MCF 10A (cell line): Measurements from ENCODE around the gene PRKG1. TPM values are rescaled to one million over a fixed set of nuclear protein-coding genes. Genes with fewer than 3 reads are reported as not detected.

Experiments used
- BruUV-seq: library from RNA; stranded (reverse); fragments of 400-500 nt; replicated peaks from 2 replicates; lab custom pipeline; 2021; lab: Mats Ljungman, UMichigan
- CTCF ChIA-PET: fragments of 300-600 bp; sonication (Branson Sonifier 250); formaldehyde crosslinking; extraction: SDS; loops from one replicate; lab custom pipeline; 2021; ENCODE audit warnings: antibody characterized with exemption, inconsistent platforms; lab: Yijun Ruan, JAX
- POLR2A ChIA-PET: fragments of 300-600, 350-650 bp; sonication (Branson Sonifier 250); formaldehyde crosslinking; extraction: SDS; loops from one replicate; lab custom pipeline; 2020; ENCODE audit warnings: antibody characterized with exemption, inconsistent platforms; lab: Yijun Ruan, JAX
- DNase-seq: peaks from one replicate; pipeline ENCODE4 v3.0.0-alpha.2; 2018; ENCODE audit not compliant: unreplicated experiment
- H3K27ac Mint-ChIP-seq: one replicate; pipeline ENCODE4 v1.8.0; 2022; ENCODE audit warnings: mild to moderate bottlenecking, low read depth, mixed read lengths; ENCODE audit not compliant: unreplicated experiment
- H3K27me3 Mint-ChIP-seq: one replicate; pipeline ENCODE4 v1.8.0; 2022; ENCODE audit warnings: mixed read lengths; ENCODE audit not compliant: insufficient read depth, unreplicated experiment
- H3K36me3 Mint-ChIP-seq: one replicate; pipeline ENCODE4 v1.8.0; 2022; ENCODE audit warnings: mild to moderate bottlenecking, moderate library complexity, mixed read lengths; ENCODE audit not compliant: insufficient read depth, unreplicated experiment
- H3K4me1 Mint-ChIP-seq: one replicate; pipeline ENCODE4 v1.8.0; 2022; ENCODE audit warnings: mixed read lengths; ENCODE audit not compliant: insufficient read depth, unreplicated experiment
- H3K4me3 Mint-ChIP-seq: one replicate; pipeline ENCODE4 v1.8.0; 2022; ENCODE audit warnings: mild to moderate bottlenecking, moderate library complexity, mixed read lengths; ENCODE audit not compliant: unreplicated experiment
- H3K9me3 Mint-ChIP-seq: one replicate; pipeline ENCODE4 v1.8.0; 2022; ENCODE audit warnings: mixed read lengths; ENCODE audit not compliant: unreplicated experiment
- CTCF ChIP-seq: fragments of 200-600 bp; IDR thresholded peaks from one replicate; pipeline ENCODE4 v1.8.0; 2022; ENCODE audit warnings: antibody characterized with exemption, mild to moderate bottlenecking; ENCODE audit not compliant: unreplicated experiment
- intact Hi-C: fragments of 100-400 bp; cut with micrococcal nuclease; formaldehyde crosslinking; loops from 2 replicates; pipeline ENCODE4 v1.14.1; 2022
- total RNA-seq: library from RNA; stranded (reverse); gene quantifications from 2 replicates; pipeline ENCODE4 v1.2.3, GENCODE V29; 2022

Gene PRKG1
- total RNA-seq, 1 experiment from 2014 or later = 0.09 TPM

GRCh38 chr10:51082857-51083256, 8.6 kb downstream of the PRKG1 start:
- TF ChIP-seq CTCF = no peak
- H3K27me3 Mint-ChIP-seq = peaks cover 52% of the 10 kb centered on the region
- CTCF ChIA-PET = interaction anchor here (0.7 to 1.4 kb wide), 4 partner anchors 285 to 877 kb away, joined by 3 to 10 read pairs (median 6); no protein-coding TSS in a partner anchor
- POLR2A ChIA-PET = interaction anchor here (0.7 kb wide), 1 partner anchor 31 kb away, joined by 3 read pairs; no protein-coding TSS in a partner anchor
- H3K36me3 Mint-ChIP-seq = no peaks in the 10 kb centered on the region
- BruUV-seq = no TSS peak
- intact Hi-C loops = no loop called here
- no peak overlapping the region for H3K27ac Mint-ChIP-seq
- no peaks in the 10 kb centered on the region for H3K4me1 Mint-ChIP-seq
- no peaks in the 10 kb centered on the region for H3K9me3 Mint-ChIP-seq
- no peak overlapping the region for H3K4me3 Mint-ChIP-seq
- no peak for DNase-seq

- ChIA-PET CTCF (interaction anchor here (0.6 to 1.4 kb wide), 5 partner anchors 285 to 1562 kb away, joined by 3 to 10 read pairs (median 4); no protein-coding TSS in a partner anchor), POLR2A (interaction anchor here (0.7 kb wide), 1 partner anchor 30 kb away, joined by 3 read pairs; no protein-coding TSS in a partner anchor)
- no peak overlapping the region for H3K4me3 Mint-ChIP-seq
- no peak overlapping the region for H3K27ac Mint-ChIP-seq
- no peak for DNase-seq
- no peak for TF ChIP-seq CTCF
- BruUV-seq = no TSS peak
- H3K4me1 Mint-ChIP-seq = no peaks in the 10 kb centered on the region
- peaks cover 51% of the 10 kb centered on the region for H3K27me3 Mint-ChIP-seq
- no peaks in the 10 kb centered on the region for H3K36me3 Mint-ChIP-seq
- no peaks in the 10 kb centered on the region for H3K9me3 Mint-ChIP-seq
- intact Hi-C loops = no loop called here
These were observed 9.1 kb downstream of the PRKG1 start for GRCh38 chr10:51083356-51083853.

- intact Hi-C loops = no loop called here
- DNase-seq = no peak
- POLR2A ChIA-PET = interaction anchor here (0.6 to 0.9 kb wide), 3 partner anchors 9 to 310 kb away, joined by 3 read pairs; no protein-coding TSS in a partner anchor
- BruUV-seq = no TSS peak
- no peaks in the 10 kb centered on the region for H3K4me1 Mint-ChIP-seq
- peaks cover 40% of the 10 kb centered on the region for H3K27me3 Mint-ChIP-seq
- no peaks in the 10 kb centered on the region for H3K9me3 Mint-ChIP-seq
- no peaks in the 10 kb centered on the region for H3K36me3 Mint-ChIP-seq
- H3K27ac Mint-ChIP-seq = no peak overlapping the region
- CTCF ChIA-PET = interaction anchor here (0.7 kb wide), 1 partner anchor 613 kb away, joined by 3 read pairs; no protein-coding TSS in a partner anchor
- TF ChIP-seq CTCF = no peak
- no peak overlapping the region for H3K4me3 Mint-ChIP-seq
These were observed 10.9 kb downstream of the PRKG1 start for GRCh38 chr10:51085204-51085603.

GRCh38 chr10:51086710-51087109, 12.4 kb downstream of the PRKG1 start:
- Mint-ChIP-seq H3K36me3 (no peaks in the 10 kb centered on the region), H3K4me1 (no peaks in the 10 kb centered on the region), H3K4me3 (no peak overlapping the region), H3K27ac (no peak overlapping the region), H3K27me3 (peaks cover 29% of the 10 kb centered on the region), H3K9me3 (no peaks in the 10 kb centered on the region)
- POLR2A ChIA-PET = no interaction called here
- intact Hi-C loops = no loop called here
- TF ChIP-seq CTCF = no peak
- DNase-seq = no peak
- no TSS peak for BruUV-seq
- CTCF ChIA-PET = interaction anchor here (0.7 kb wide), 1 partner anchor 13 kb away, joined by 3 read pairs; no protein-coding TSS in a partner anchor
